ENCODE results near the gene SLAMF7. TPM values are rescaled to one million over a fixed set of nuclear protein-coding genes. Genes with fewer than 3 reads are reported as not detected.

SLAMF7 gene
- total and polyA plus RNA-seq, 5 donors from 2014 or later: 0.07 to 0.88 (median 0.17) TPM

- Mint-ChIP-seq H3K27me3 (peaks cover 13% of the 10 kb centered on the region), H3K4me1 (peaks cover 18 to 34% (median 23%) of the 10 kb centered on the region in 4 donors), H3K27ac (no peak overlapping the region), H3K36me3 (no peaks in the 10 kb centered on the region), H3K4me3 (no peak overlapping the region), H3K9me3 (peaks cover 0 to 4% (median 2%) of the 10 kb centered on the region in 7 donors)
- no peaks in the 10 kb centered on the region for H3K4me1 ChIP-seq (ENCODE audit: control insufficient read depth, insufficient read depth, low read length, poor library complexity, severe bottlenecking)
- peaks cover 4 to 5% of the 10 kb centered on the region in 2 experiments for H3K9me3 ChIP-seq (ENCODE audit: control insufficient read depth in 2 of 2, low read length in 2 of 2)
- no peak for ATAC-seq (ENCODE audit: low read depth in 2 of 2)
- H3K4me3 ChIP-seq (ENCODE audit: low read depth, low read length): no peak overlapping the region
- no peaks in the 10 kb centered on the region for H3K27me3 ChIP-seq (ENCODE audit: control insufficient read depth, insufficient read depth, low read length)
- no peak overlapping the region for H3K27ac ChIP-seq (ENCODE audit: insufficient read depth, low read length, poor library complexity, severe bottlenecking)
- no peak for DNase-seq
- no peaks in the 10 kb centered on the region for H3K36me3 ChIP-seq (ENCODE audit: control insufficient read depth, insufficient read depth, low read length)
Measured at GRCh38 chr1:160741612-160742348, 2.7 kb downstream of the SLAMF7 start.

GRCh38 chr1:160742428-160743127, 3.5 kb downstream of the SLAMF7 start:
- Mint-ChIP-seq H3K27me3 (peaks cover 9% of the 10 kb centered on the region), H3K4me3 (no peak overlapping the region), H3K4me1 (peaks cover 18 to 34% (median 23%) of the 10 kb centered on the region in 4 donors), H3K27ac (peak overlapping the region in 1 of 3 donors; percentile 18), H3K36me3 (no peaks in the 10 kb centered on the region), H3K9me3 (peaks cover 0 to 2% (median 0%) of the 10 kb centered on the region in 7 donors)
- Histone ChIP-seq H3K9me3 (ENCODE audit: control insufficient read depth in 2 of 2, low read length in 2 of 2) (no peaks in the 10 kb centered on the region), H3K36me3 (ENCODE audit: control insufficient read depth, insufficient read depth, low read length) (no peaks in the 10 kb centered on the region), H3K4me1 (ENCODE audit: control insufficient read depth, insufficient read depth, low read length, poor library complexity, severe bottlenecking) (no peaks in the 10 kb centered on the region), H3K27me3 (ENCODE audit: control insufficient read depth, insufficient read depth, low read length) (no peaks in the 10 kb centered on the region), H3K27ac (ENCODE audit: insufficient read depth, low read length, poor library complexity, severe bottlenecking) (no peak overlapping the region), H3K4me3 (ENCODE audit: low read depth, low read length) (no peak overlapping the region)
- no peak for DNase-seq
- ATAC-seq (ENCODE audit: low read depth in 2 of 2): no peak

GRCh38 chr1:160743266-160743665, 4.2 kb downstream of the SLAMF7 start:
- H3K4me3 ChIP-seq (ENCODE audit: low read depth, low read length): no peak overlapping the region
- no peak for DNase-seq
- H3K36me3 ChIP-seq (ENCODE audit: control insufficient read depth, insufficient read depth, low read length): no peaks in the 10 kb centered on the region
- peak overlapping the region in 1 of 3 donors; percentile 18 for H3K27ac Mint-ChIP-seq
- peaks cover 11 to 34% (median 23%) of the 10 kb centered on the region in 4 donors for H3K4me1 Mint-ChIP-seq
- no peaks in the 10 kb centered on the region for H3K9me3 ChIP-seq (ENCODE audit: control insufficient read depth in 2 of 2, low read length in 2 of 2)
- H3K4me1 ChIP-seq (ENCODE audit: control insufficient read depth, insufficient read depth, low read length, poor library complexity, severe bottlenecking): no peaks in the 10 kb centered on the region
- H3K36me3 Mint-ChIP-seq: no peaks in the 10 kb centered on the region
- H3K27ac ChIP-seq (ENCODE audit: insufficient read depth, low read length, poor library complexity, severe bottlenecking): no peak overlapping the region
- no peaks in the 10 kb centered on the region for H3K27me3 ChIP-seq (ENCODE audit: control insufficient read depth, insufficient read depth, low read length)
- no peak for ATAC-seq (ENCODE audit: low read depth in 2 of 2)
- peaks cover 0 to 2% (median 0%) of the 10 kb centered on the region in 7 donors for H3K9me3 Mint-ChIP-seq
- H3K27me3 Mint-ChIP-seq: peaks cover 11% of the 10 kb centered on the region
- no peak overlapping the region for H3K4me3 Mint-ChIP-seq

DNA sequence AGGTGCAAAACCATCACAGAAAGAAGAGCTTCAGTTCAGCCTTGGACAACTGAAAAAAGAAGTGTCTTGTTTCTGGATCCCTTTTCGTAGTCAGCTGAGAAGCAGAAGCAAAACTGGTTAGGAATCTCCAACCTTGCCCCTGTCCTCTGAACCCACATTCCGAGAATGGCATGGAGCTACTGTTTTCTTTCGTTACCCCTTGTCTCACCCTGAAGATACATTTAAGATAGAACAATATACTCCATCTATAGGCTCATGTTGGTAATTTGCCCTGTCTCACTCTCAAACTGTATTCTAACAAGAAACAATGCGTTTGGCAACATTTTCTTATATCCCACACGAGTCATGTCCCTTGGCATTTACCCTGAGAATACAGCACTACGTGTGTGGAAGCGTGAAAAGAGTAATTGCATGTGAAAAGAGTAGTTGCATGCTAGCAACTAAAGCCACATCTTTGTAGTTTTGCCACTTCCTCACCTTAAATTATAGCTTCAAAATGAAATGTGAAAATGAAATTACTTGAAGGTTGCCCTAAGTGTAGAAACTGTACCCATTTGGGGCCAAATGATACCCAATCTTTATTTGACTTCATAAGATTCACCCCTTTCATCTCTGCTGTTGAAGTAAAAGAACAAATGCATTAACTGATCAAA, 5.3 kb downstream of the SLAMF7 start:
- no peak overlapping the region for H3K27ac ChIP-seq (ENCODE audit: insufficient read depth, low read length, poor library complexity, severe bottlenecking)
- peak overlapping the region; percentile 22 to 67 (median 66) for H3K27ac Mint-ChIP-seq
- peak in 1 of 3 donors; percentile 78 for DNase-seq

DNA sequence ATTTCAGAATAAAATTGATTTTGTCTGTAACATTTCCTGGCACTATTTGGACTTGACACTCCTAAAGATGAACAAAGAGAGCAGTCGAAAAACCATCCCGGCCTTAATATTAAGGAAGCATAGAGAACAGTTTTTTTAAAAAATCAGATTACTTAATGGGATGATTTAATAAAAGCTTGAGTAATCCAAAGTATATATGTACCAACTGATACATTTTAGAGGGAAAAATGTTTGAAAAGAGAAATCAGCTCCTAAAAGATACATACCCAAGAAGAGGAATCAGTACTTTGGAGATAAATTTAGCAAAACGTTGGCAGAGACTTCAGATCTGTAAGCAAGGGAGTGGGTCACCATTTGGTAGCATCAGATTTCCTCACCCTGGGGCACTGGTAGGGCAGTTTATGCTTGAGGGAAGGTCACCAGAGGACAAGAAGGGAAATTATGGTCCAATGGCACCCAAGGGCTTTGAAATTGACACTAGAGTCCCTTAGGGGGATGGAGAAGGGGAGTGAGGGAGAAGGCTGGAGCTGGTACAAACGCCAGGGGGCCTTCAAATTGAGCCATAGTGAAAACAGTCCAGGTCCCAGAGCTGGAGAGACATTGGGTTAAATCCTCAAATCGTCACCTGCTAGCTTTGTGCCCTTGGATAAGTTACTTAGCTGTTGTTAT, 5.9 kb downstream of the SLAMF7 start:
- Mint-ChIP-seq H3K4me3 (no peak overlapping the region), H3K27ac (peak overlapping the region in 1 of 3 donors; percentile 67), H3K27me3 (peaks cover 15% of the 10 kb centered on the region), H3K9me3 (no peaks in the 10 kb centered on the region), H3K4me1 (peaks cover 11 to 27% (median 18%) of the 10 kb centered on the region in 4 donors), H3K36me3 (no peaks in the 10 kb centered on the region)
- no peaks in the 10 kb centered on the region for H3K36me3 ChIP-seq (ENCODE audit: control insufficient read depth, insufficient read depth, low read length)
- H3K4me3 ChIP-seq (ENCODE audit: low read depth, low read length): peak overlapping the region; percentile 50
- no peaks in the 10 kb centered on the region for H3K27me3 ChIP-seq (ENCODE audit: control insufficient read depth, insufficient read depth, low read length)
- no peaks in the 10 kb centered on the region for H3K4me1 ChIP-seq (ENCODE audit: control insufficient read depth, insufficient read depth, low read length, poor library complexity, severe bottlenecking)
- no peak for DNase-seq
- no peak for ATAC-seq (ENCODE audit: low read depth in 2 of 2)
- H3K9me3 ChIP-seq (ENCODE audit: control insufficient read depth in 2 of 2, low read length in 2 of 2): no peaks in the 10 kb centered on the region
- H3K27ac ChIP-seq (ENCODE audit: insufficient read depth, low read length, poor library complexity, severe bottlenecking): no peak overlapping the region

More for the DNA sequence above, 5.3 kb downstream of the SLAMF7 start:
- H3K9me3 ChIP-seq (ENCODE audit: control insufficient read depth in 2 of 2, low read length in 2 of 2): no peaks in the 10 kb centered on the region
- peaks cover 11 to 28% (median 19%) of the 10 kb centered on the region in 4 donors for H3K4me1 Mint-ChIP-seq
- no peaks in the 10 kb centered on the region for H3K4me1 ChIP-seq (ENCODE audit: control insufficient read depth, insufficient read depth, low read length, poor library complexity, severe bottlenecking)
- ATAC-seq (ENCODE audit: low read depth in 2 of 2): peak; percentile 42 to 59
- peak overlapping the region; percentile 50 for H3K4me3 ChIP-seq (ENCODE audit: low read depth, low read length)
- H3K36me3 ChIP-seq (ENCODE audit: control insufficient read depth, insufficient read depth, low read length): no peaks in the 10 kb centered on the region
- peak overlapping the region in 1 of 4 donors; percentile 11 for H3K4me3 Mint-ChIP-seq
- no peaks in the 10 kb centered on the region for H3K9me3 Mint-ChIP-seq
- no peaks in the 10 kb centered on the region for H3K27me3 ChIP-seq (ENCODE audit: control insufficient read depth, insufficient read depth, low read length)
- H3K36me3 Mint-ChIP-seq: no peaks in the 10 kb centered on the region
- peaks cover 15% of the 10 kb centered on the region for H3K27me3 Mint-ChIP-seq

- DNase-seq (no peak), ATAC-seq (ENCODE audit: low read depth in 2 of 2) (no peak)
- Histone ChIP-seq H3K27ac (ENCODE audit: insufficient read depth, low read length, poor library complexity, severe bottlenecking) (no peak overlapping the region), H3K4me3 (ENCODE audit: low read depth, low read length) (no peak overlapping the region), H3K27me3 (ENCODE audit: control insufficient read depth, insufficient read depth, low read length) (no peaks in the 10 kb centered on the region), H3K9me3 (ENCODE audit: control insufficient read depth in 2 of 2, low read length in 2 of 2) (no peaks in the 10 kb centered on the region), H3K4me1 (ENCODE audit: control insufficient read depth, insufficient read depth, low read length, poor library complexity, severe bottlenecking) (no peaks in the 10 kb centered on the region), H3K36me3 (ENCODE audit: control insufficient read depth, insufficient read depth, low read length) (no peaks in the 10 kb centered on the region)
- Mint-ChIP-seq H3K27me3 (peaks cover 15% of the 10 kb centered on the region), H3K4me1 (peaks cover 11 to 25% (median 18%) of the 10 kb centered on the region in 4 donors), H3K36me3 (no peaks in the 10 kb centered on the region), H3K27ac (no peak overlapping the region), H3K9me3 (no peaks in the 10 kb centered on the region), H3K4me3 (no peak overlapping the region)
Measured at GRCh38 chr1:160745551-160745950, 6.5 kb downstream of the SLAMF7 start.

DNA sequence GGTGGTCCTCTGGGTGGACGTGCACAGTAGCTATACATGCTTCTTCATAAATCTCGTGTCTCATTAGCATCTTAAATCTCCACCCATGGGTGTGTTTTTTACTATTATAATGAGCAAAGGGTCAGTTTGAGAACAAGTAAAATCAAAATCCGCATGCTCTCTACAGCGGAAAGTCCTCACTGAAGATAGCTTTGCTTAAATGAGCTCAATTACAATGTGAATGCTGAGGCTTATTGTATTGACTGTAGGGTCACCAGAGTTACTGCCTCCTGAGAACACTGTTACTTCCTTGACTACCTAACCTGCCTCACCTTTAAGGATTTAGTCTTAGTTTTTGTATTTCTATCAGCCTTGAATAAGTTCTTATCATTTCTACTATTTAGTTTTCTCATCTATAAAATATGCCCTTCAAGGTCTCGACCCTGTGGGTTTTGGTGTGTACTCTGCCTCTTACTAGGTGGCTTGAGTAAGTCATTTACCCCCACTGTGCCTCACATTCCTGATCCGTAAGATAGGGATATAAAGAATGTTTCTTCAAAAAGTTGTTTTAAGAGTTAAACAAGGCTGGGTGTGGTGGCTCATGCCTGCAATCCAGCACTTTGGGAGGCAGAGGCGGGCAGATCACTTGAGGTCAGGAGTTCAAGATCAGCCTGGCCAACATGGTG, 7.9 kb downstream of the SLAMF7 start:
- H3K27ac ChIP-seq (ENCODE audit: insufficient read depth, low read length, poor library complexity, severe bottlenecking): no peak overlapping the region
- no peaks in the 10 kb centered on the region for H3K4me1 ChIP-seq (ENCODE audit: control insufficient read depth, insufficient read depth, low read length, poor library complexity, severe bottlenecking)
- no peak overlapping the region for H3K27ac Mint-ChIP-seq
- H3K4me3 Mint-ChIP-seq: no peak overlapping the region
- H3K4me3 ChIP-seq (ENCODE audit: low read depth, low read length): no peak overlapping the region
- H3K36me3 Mint-ChIP-seq: no peaks in the 10 kb centered on the region
- no peaks in the 10 kb centered on the region for H3K27me3 ChIP-seq (ENCODE audit: control insufficient read depth, insufficient read depth, low read length)
- no peak for DNase-seq
- H3K27me3 Mint-ChIP-seq: peaks cover 15% of the 10 kb centered on the region
- no peaks in the 10 kb centered on the region for H3K9me3 ChIP-seq (ENCODE audit: control insufficient read depth in 2 of 2, low read length in 2 of 2)
- no peaks in the 10 kb centered on the region for H3K36me3 ChIP-seq (ENCODE audit: control insufficient read depth, insufficient read depth, low read length)
- no peak for ATAC-seq (ENCODE audit: low read depth in 2 of 2)
- H3K9me3 Mint-ChIP-seq: no peaks in the 10 kb centered on the region
- peaks cover 11 to 23% (median 15%) of the 10 kb centered on the region in 4 donors for H3K4me1 Mint-ChIP-seq

Measured in CD4-positive, CD25-positive, alpha-beta regulatory T cell (primary cell).